GM19468 (cell line): ENCODE results near the gene ANP32A.
"Not testable (repeated sequence)": the region's sequence is repeated elsewhere in the genome, so short reads cannot be mapped to it uniquely, and the experiment has no call there.

ENCODE experiments used
- ATAC-seq: cut with Tn5 transposase; IDR thresholded peaks from one replicate; pipeline ENCODE4 v1.9.1; 2021; ENCODE audit warnings: mild to moderate bottlenecking, moderate library complexity, moderate number of reproducible peaks; ENCODE audit not compliant: unreplicated experiment; ENCODE audit errors: extremely low read depth

ANP32A gene

GRCh38 chr15:68820295-68821189 lies at the start of gene ANP32A:
Gene ANP32A, minus strand, starts transcription at chr15:68820895. Its CDS starts 144 bp downstream, at chr15:68820751.
- ATAC-seq, result peak; percentile 25

DNA sequence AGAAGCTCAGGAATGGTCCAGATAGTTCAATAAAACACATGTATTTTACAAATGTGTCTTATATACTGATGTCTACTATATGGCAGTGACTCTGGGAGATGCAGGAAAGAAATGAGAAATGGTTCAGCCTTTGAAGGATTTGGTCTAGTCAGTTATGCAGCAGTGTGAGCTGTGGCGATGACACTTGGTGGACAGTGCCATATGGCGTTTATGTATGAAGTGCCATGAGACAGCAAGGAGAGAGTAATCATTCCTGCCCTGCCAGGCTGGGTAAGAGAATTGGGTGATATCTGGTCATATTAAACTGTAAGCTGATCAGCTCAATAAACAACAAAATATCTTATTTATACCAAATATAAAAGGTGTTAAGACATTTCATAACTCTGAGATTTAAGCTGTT lies 47.6 kb upstream of the ANP32A start:
- ATAC-seq, result no peak

DNA sequence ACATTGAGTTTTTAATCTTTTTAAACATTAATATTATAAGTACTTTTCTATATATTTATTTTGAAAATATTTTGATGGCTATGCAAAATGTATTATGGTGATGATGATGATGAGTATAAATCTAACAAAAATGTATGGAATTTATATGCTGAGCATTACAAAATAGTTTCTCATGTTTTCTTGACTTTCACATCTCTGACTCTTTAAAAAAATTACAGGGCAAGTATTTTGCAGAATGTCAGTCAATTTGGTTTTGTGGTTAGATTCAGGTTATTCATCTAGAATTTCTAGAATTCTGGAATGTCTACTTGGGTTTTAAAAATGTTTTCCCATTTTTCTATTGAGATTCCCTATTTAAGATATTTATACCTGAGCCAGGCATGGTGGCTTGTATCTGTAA lies 41.7 kb upstream of the ANP32A start:
- ATAC-seq, result no peak

DNA sequence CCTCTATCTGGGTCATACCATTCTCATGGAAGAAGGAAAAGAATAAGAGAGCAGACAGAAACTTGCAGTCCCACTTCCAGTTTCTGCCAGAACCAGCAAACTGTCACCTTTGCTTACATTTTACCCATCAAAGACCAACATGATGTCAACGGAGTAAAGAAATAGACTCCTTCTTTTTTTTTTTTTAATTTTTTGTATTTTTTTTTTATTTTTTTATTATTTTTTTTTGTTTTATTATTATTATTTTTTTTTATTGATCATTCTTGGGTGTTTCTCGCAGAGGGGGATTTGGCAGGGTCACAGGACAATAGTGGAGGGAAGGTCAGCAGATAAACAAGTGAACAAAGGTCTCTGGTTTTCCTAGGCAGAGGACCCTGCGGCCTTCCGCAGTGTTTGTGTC lies 38.0 kb upstream of the ANP32A start:
- ATAC-seq, result not testable (repeated sequence)

DNA sequence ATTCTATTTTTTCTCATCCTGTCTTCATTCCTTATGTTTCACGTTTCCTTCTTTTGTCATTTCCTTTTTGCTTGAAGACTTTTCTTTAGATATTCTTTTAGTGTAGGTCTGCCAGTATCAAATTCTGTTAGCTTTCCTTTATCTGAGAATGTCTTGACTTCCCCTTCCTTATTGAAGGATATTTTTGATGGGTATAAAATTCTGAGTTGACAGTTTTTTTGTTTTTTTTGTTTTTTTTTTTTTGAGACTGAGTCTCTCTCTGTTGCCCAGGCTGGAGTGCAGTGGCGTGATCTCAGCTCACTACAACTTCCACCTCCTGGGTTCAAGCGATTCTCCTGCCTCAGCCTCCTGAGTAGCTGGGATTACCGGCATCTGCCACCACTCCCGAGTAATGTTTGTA lies 36.7 kb upstream of the ANP32A start:
- not testable (repeated sequence) for ATAC-seq

DNA sequence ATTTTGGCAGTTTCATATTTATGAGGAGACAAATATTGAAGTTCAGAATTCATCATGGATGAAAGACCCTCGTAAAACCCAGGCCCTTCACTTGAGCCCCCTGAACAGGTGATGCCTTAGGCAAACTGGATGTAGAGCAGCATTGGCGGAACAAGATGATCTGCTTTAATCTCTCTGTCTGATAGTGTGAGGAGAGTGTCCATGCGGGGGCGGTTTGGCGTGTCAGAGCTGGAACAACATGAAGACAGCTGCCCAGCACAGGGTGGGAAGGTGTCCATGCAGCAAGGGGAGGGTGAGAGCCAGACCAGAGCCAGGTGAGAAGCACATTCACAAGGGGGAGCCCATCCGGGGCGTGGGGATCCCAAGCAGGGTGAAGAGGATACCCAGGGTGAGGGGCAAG lies 31.8 kb upstream of the ANP32A start:
- ATAC-seq, result no peak

DNA sequence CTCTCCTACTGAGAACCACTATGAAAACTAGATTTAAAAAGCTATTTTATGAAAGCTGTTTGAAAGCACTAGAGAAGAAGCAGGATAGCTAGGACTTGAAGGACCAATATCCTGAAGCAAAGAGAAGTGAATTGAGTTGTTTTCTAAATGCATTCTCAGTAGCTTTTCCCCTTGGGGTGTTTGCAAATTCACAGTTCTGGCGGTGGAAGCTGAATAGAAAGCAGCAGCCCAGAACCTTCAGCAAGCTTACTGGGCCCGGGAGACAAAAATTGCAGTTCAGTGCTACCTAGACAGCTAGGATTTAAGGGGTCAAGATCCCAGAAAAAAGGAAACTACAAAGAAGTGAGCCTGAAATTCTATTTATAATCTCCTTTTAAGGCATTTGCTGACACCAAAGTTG lies 31.3 kb upstream of the ANP32A start:
- no peak for ATAC-seq

DNA sequence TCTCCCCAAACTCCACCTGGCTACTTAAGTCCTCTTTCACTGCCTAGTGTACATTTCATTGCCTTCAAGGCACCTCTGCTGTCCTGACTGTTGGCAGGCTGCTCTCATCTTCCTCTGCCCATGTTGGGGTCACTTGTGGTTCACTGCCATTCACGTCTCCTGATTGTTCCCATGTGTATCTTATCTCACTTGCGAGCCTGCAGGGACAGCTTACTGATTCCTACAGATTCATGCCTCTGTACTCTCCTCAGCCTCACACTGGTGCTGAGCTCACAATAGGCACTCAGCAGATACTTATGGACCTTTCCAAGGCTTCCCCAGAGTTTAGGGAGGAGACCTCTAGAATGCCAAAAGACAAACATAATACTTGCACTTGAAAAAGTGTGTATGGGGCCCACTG lies 28.8 kb upstream of the ANP32A start:
- ATAC-seq, result no peak

- ATAC-seq, result no peak
Measured at GRCh38 chr15:68846851-68847439, 26.2 kb upstream of the ANP32A start.

DNA sequence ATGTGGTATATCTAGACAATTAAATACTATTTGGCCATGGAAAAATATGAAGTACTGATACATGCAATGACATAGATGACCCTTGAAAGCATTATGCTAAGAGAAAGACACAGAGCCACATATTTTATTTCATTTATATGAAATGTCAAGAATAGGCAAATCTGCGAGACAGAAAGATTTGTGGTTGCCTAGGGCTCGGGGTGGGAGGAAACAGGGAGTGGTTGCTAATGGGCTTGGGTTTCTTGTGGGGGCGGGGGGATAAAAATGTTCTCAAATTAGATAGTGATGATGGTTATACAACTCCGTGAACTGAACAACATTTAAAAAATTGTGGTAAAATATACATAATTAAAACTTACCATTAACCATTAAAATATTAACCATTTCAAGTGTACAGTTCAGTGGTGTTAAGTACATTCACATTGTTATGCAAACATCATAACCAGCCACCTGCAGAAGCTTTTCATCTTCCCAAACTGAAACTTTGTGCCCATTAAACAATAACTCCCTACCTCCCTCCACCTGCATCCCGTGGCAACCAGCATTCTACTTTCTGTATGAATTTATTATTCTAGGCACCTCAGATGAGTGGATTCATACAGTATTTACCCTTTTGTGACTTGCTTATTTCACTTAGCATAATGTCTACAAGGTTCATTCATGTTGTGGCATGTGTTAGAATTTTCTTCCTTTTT lies 24.3 kb upstream of the ANP32A start:
- ATAC-seq, result no peak

DNA sequence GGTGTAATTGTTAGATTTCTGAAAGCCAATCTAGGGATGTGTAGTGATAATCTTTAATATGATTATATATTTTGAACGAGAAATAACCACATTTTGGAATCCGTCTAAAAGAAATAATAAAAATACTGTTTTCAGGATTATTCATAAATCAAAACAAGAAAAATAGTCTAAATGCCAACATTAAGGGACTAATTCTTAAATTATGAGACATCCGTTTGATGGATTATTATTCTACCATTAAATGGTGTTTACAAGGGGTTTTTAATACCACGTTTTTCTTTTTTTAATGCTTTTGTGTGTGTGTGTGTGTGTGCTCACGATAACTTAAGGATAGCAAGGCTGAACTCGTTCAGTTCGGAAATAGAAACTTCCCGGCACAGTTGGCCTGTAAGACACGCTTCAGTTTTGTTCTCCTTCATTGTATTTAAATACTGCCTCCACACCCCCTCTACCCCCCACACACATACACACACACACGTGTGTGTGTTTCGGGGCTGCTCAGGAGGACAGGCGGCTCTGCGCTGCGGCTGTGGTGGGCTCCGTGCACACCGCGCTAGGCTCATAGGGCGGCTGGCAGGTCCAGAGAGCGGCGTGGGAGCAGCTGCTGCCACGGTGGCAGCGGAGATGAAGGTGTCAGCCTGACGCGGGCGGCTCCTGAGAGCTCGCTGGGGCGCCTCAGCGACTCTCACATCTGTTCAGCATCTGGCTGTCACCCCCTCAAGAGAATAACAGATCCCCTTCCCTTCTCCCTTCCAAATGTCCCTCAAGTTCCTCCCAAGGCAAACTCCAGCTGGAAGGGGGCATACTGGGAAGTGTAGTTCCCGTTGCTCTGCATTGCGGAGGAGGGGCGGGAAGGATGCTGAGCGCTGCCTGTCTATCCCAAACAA lies 23.0 kb upstream of the ANP32A start:
- ATAC-seq, result no peak

DNA sequence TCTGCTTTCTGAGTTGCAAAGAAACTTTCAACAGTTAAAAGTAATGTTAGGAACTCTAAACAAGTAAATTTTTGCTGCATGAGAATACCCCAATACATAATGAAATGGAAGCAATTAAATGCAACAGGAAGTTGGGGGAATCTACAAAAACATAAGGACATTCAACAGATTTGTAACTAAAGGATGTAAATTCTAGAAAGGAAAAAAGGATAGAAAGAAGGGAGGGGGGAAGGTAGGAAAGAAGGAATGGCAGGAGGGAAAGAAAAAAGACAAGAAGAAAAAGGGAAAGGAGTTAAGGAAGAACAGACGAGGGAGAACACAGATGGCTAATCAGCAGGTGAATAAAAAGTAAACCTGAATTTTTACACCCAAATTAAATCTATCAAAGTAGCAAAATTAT lies 22.3 kb upstream of the ANP32A start:
- ATAC-seq, result no peak

- ATAC-seq, result no peak
Measured at GRCh38 chr15:68834346-68834745, 13.7 kb upstream of the ANP32A start.

DNA sequence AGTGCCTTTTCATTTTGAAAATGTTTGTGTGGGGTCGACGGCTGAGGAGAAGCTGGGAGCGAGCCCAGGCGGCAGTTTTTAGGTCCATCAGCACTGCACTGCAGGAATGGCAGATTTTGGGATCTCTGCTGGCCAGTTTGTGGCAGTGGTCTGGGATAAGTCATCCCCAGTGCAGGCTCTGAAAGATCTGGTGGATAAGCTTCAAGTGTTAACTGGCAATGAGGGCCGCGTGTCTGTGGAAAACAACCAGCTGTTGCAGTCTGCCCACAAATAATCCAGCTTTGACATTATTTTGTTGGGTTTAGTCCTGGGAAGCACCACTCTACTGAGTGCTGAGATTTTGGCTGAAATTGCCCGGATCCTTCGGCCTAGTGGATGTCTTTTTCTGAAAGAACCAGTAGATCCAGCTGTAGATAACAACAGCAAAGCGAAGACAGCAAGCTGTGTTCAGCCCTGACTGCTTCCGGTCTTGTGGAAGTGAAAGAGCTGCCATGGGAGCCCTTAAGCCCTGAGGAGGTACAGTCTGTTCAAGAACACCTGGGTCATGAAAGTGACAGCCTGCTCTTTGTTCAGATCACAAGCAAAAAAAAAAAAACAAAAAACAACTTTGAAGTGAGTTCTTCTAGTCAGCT lies 13.1 kb upstream of the ANP32A start:
- no peak for ATAC-seq

DNA sequence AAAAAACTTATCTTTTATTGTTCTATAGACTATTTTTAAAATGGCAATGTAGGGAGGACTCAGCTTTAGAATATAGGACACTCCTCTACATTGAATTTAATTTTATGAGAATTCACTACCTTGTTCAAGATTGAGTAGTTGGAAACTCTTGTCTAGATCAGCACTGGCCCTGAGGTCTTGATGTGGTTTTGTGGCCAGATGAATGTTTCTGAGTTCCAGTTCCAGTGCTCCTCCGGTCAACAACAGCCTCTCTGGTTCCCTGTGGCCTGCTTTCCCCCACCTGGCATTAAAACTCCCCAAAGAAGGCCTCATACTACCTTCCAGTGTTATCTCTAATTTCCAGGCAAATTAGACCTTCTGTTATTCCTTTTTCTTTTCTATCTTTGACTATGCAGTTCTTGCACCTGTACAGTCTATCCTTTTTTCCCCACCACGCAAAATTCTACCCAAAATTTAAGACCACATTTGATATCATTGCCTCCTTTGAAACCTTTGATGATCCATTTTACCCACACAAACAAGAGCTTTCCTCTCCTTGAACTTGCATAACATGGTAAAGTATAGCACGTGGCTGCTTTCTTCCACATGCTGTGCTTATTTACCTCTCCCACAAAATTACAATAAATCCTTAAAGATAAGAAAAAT lies 9.6 kb upstream of the ANP32A start:
- no peak for ATAC-seq

- ATAC-seq, result peak; percentile 32
Measured at GRCh38 chr15:68829068-68829467, 8.4 kb upstream of the ANP32A start.

GRCh38 chr15:68823561-68823960 lies 2.9 kb upstream of the ANP32A start:
- no peak for ATAC-seq

DNA sequence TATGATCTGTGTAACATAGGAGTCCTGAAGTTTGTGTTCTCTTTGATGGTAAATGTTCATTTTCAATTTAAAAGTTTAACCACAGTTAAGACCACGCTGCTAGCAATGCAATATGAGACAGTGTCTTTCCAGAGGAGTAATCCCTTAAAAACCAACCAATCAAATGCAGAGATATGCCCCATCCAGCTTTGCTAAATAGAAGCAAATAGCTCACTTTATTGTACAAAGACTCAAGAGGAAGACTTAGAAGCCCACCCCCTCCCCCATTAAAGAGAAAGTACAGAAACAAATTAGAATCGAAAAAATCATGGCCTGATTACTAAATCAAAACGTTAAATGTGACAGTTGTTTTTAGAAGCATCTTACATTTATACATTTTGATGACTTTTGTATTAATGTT lies 2.1 kb upstream of the ANP32A start:
- no peak for ATAC-seq

DNA sequence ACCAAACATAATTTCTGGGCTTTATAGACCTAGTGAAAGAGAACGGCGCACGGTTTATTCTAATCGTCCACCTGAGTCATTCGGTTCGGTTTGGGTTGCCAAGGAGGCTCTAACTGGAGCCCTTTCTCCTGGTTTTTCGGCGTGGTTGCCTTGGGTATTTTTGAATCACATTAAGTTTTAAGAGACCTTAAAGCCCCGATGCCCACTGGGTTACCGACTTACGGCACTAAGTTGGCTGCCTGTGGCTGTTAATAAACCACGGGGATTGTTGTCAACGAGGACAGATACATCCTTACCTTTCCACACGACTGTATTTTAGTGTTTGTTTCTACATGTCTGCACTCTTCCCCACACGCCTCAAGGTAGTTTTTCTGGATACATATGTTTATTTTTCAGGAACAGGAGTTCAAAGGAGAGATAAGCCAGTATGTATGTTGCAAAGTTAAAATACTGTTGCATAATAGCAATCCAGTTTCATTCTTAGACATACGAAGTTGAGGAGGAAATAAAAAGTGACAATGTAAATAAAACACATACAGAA lies 1.2 kb upstream of the ANP32A start:
- ATAC-seq, result no peak
